ENCODE data around the gene GFRAL.

GRCh38 chr6:55395871-55396270 is 68.6 kb downstream of the GFRAL start:
- TF ChIP-seq CTCF (conservative IDR thresholded peaks at IDR 0.05 in 1 of 2, IDR thresholded peaks at IDR 0.05 in 1 of 2; ENCODE audit: low read depth in 1 of 2, low read length in 2 of 2) (no peak), EZH2 (IDR thresholded peaks at IDR 0.05; ENCODE audit: low read length, missing control alignments) (no peak)

Measured in fibroblast of lung (primary cell).